K562 (cell line): ENCODE data around the gene CNGB1. TPM values are rescaled to one million over a fixed set of nuclear protein-coding genes. Genes with fewer than 3 reads are reported as not detected.

Experiments used
- ATAC-seq: fragments of 200-7000 bp; cut with Tn5 transposase; 3 replicates; pipeline ENCODE4 v1.9.1; 2020; ENCODE audit warnings: moderate library complexity
- BruUV-seq: library from RNA; stranded (reverse); fragments of 400-500 nt; replicated peaks from 2 replicates; lab custom pipeline; 2021; lab: Mats Ljungman, UMichigan
- CTCF ChIA-PET: fragments of 300-600 bp; formaldehyde crosslinking; extraction: SDS; loops from one replicate; lab custom pipeline; 2021; ENCODE audit warnings: low intra/inter-chr PET ratio; lab: Yijun Ruan, JAX
- POLR2A ChIA-PET: fragments of 300-600, 350-650 bp; sonication (Branson Sonifier 250); formaldehyde crosslinking; extraction: SDS; loops from one replicate; lab custom pipeline; 2021; ENCODE audit warnings: antibody characterized with exemption, inconsistent platforms; lab: Yijun Ruan, JAX
- DNase-seq, 4 experiments: peaks; one replicate each; pipeline versions ENCODE4 v3.0.0 to v3.0.0-alpha.2; 2011 to 2018; ENCODE audit warnings: low spot score in 3 of 4, mixed read lengths in 3 of 4; ENCODE audit errors: extremely low read depth in 1 of 4
- FAIRE-seq: peaks from 2 replicates; lab custom pipeline; 2011; peaks lifted over from hg19 to GRCh38; lab: Jason Lieb, UNC
- H2AFZ ChIP-seq: 2 replicates; pipeline ENCODE4 v1.6.0; 2011; ENCODE audit warnings: low read depth, low read length, control low read depth, inconsistent platforms
- H3K27ac ChIP-seq: fragments of 200-600 bp; 3 replicates; pipeline ENCODE4 v1.8.0; 2011; ENCODE audit warnings: low read depth, mild to moderate bottlenecking, control low read depth, inconsistent platforms, low read length, moderate library complexity, mixed read lengths; ENCODE audit errors: extremely low read depth
- H3K27me3 ChIP-seq, 2 experiments: fragments of 300-600 bp in 1 of 2; 2 replicates in 1 of 2; 3 replicates in 1 of 2; pipeline versions ENCODE4 v1.6.0 to v1.8.0; 2011; ENCODE audit warnings: inconsistent platforms in 2 of 2, low read length in 2 of 2, mild to moderate bottlenecking in 1 of 2, mixed read lengths in 1 of 2, moderate library complexity in 1 of 2; ENCODE audit not compliant: control insufficient read depth in 2 of 2, insufficient read depth in 2 of 2
- H3K36me3 ChIP-seq: fragments of 300-600 bp; 3 replicates; pipeline ENCODE4 v1.8.0; 2011; ENCODE audit warnings: mild to moderate bottlenecking, low read length, inconsistent platforms; ENCODE audit not compliant: control insufficient read depth, insufficient read depth
- H3K4me1 ChIP-seq, 2 experiments: fragments of 200-600 bp in 1 of 2; replicated peaks in 1 of 2; 2 replicates in 1 of 2; 3 replicates in 1 of 2; pipeline versions ENCODE4 v1.5.1 to v1.8.0; 2011; ENCODE audit warnings: inconsistent platforms in 2 of 2, low read length in 2 of 2, mild to moderate bottlenecking in 1 of 2, mixed read lengths in 1 of 2, moderate library complexity in 1 of 2; ENCODE audit not compliant: control insufficient read depth in 2 of 2, insufficient read depth in 2 of 2
- H3K4me2 ChIP-seq: 2 replicates; pipeline ENCODE4 v1.6.1; 2011; ENCODE audit warnings: low read length, control low read depth, inconsistent platforms, mixed read lengths; ENCODE audit not compliant: insufficient read depth
- H3K4me3 ChIP-seq: fragments of 200-600 bp; sonication (generic), shearing (Covaris generic); 2 replicates; pipeline ENCODE4 v1.5.1; 2016; ENCODE audit warnings: control low read depth, inconsistent platforms
- H3K79me2 ChIP-seq: fragments of 200-600 bp; 3 replicates; pipeline ENCODE4 v1.8.0; 2011; ENCODE audit warnings: low read length, inconsistent platforms; ENCODE audit not compliant: control insufficient read depth, insufficient read depth
- H3K9ac ChIP-seq, 2 experiments: 2 replicates each; pipeline versions ENCODE4 v1.6.0 to v1.6.1; 2011; ENCODE audit warnings: low read depth in 2 of 2, low read length in 2 of 2, control low read depth in 1 of 2, inconsistent platforms in 1 of 2, mild to moderate bottlenecking in 1 of 2, mixed read lengths in 1 of 2; ENCODE audit not compliant: insufficient read depth in 1 of 2
- H3K9me1 ChIP-seq: one replicate; pipeline ENCODE4 v1.6.0; 2011; ENCODE audit warnings: inconsistent platforms, mild to moderate bottlenecking, low read length, moderate library complexity; ENCODE audit not compliant: control insufficient read depth, insufficient read depth
- H3K9me3 ChIP-seq: replicated peaks from 2 replicates; pipeline ENCODE4 v1.5.1; 2011; ENCODE audit warnings: low read depth, low read length, inconsistent platforms; ENCODE audit not compliant: control insufficient read depth, insufficient read depth
- H4K20me1 ChIP-seq: replicated peaks from 2 replicates; pipeline ENCODE4 v1.6.1; 2011; ENCODE audit warnings: low read length, inconsistent platforms, mixed read lengths; ENCODE audit not compliant: control insufficient read depth, insufficient read depth
- ARID1B ChIP-seq: fragments of 450-650 bp; IDR thresholded peaks from 2 replicates; pipeline ENCODE4 v1.6.1; 2016; ENCODE audit warnings: antibody characterized with exemption, mild to moderate bottlenecking, inconsistent platforms
- ATF6 ChIP-seq: sonication (generic); formaldehyde crosslinking; IDR thresholded peaks from 2 replicates; pipeline ENCODE4 v1.4.0; 2020; ENCODE audit warnings: mild to moderate bottlenecking, missing genetic modification reagents
- BHLHE40 ChIP-seq: IDR thresholded peaks from 2 replicates; pipeline ENCODE4 v1.6.1; 2011; ENCODE audit warnings: low read length, improper control_type of control experiment
- CAMTA2 ChIP-seq: fragments of 250-450 bp; sonication (Bioruptor Pico); conservative IDR thresholded peaks from 2 replicates; pipeline ENCODE4 v1.5.1; 2022
- CCAR2 ChIP-seq: fragments of 200-400 bp; formaldehyde crosslinking; IDR thresholded peaks from 2 replicates; pipeline ENCODE4 v1.6.1; 2017; ENCODE audit warnings: mild to moderate bottlenecking, low read depth, low read length
- COPS2 ChIP-seq: fragments of 450-650 bp; conservative IDR thresholded peaks from 2 replicates; pipeline ENCODE4 v1.6.1; 2016; ENCODE audit warnings: mild to moderate bottlenecking, moderate library complexity
- HDAC6 ChIP-seq: IDR thresholded peaks from 2 replicates; pipeline ENCODE4 v1.6.1; 2012; ENCODE audit warnings: low read depth, mild to moderate bottlenecking, control low read depth, inconsistent platforms, low read length, moderate library complexity
- HMGN3 ChIP-seq: IDR thresholded peaks from 2 replicates; pipeline ENCODE4 v1.6.1; 2011; ENCODE audit warnings: borderline replicate concordance, low read depth, mild to moderate bottlenecking, mixed read lengths, low read length; ENCODE audit not compliant: insufficient read length; ENCODE audit errors: extremely low read depth
- KAT2B ChIP-seq: IDR thresholded peaks from one replicate; pipeline ENCODE4 v1.6.1; 2012; ENCODE audit warnings: low read depth, mild to moderate bottlenecking, control low read depth, inconsistent platforms, low read length, moderate library complexity
- MBD2 ChIP-seq: sonication (generic); IDR thresholded peaks from 2 replicates; pipeline ENCODE4 v1.6.1; 2016; ENCODE audit warnings: low read depth, borderline replicate concordance
- MYC ChIP-seq, 2 experiments: fragments of 250-450 bp in 1 of 2; sonication (Bioruptor Pico) in 1 of 2; IDR thresholded peaks; 2 replicates each; pipeline versions ENCODE4 v1.5.1 to v1.6.1; 2012 to 2021; ENCODE audit warnings: low read depth in 2 of 2, borderline replicate concordance in 1 of 2, improper control_type of control experiment in 1 of 2, low read length in 1 of 2, mild to moderate bottlenecking in 1 of 2, moderate library complexity in 1 of 2
- MYNN ChIP-seq, 2 experiments: sonication (generic); formaldehyde crosslinking in 1 of 2; IDR thresholded peaks; 2 replicates each; pipeline versions ENCODE4 v1.5.0 to v1.6.1; 2016 to 2020; ENCODE audit warnings: antibody characterized with exemption in 1 of 2, missing genetic modification reagents in 1 of 2
- NUFIP1 ChIP-seq: fragments of 450-650 bp; IDR thresholded peaks from 2 replicates; pipeline ENCODE4 v1.6.1; 2018; ENCODE audit not compliant: partially characterized antibody
- ZNF282 ChIP-seq: sonication (generic); formaldehyde crosslinking; IDR thresholded peaks from 2 replicates; pipeline ENCODE4 v1.8.1; 2023; ENCODE audit warnings: missing genetic modification reagents
- ZNF324 ChIP-seq: fragments of 250-450 bp; sonication (Bioruptor Pico); IDR thresholded peaks from 2 replicates; pipeline ENCODE4 v1.4.0; 2020; ENCODE audit warnings: mild to moderate bottlenecking
- WGBS: fragments of 100-300 bp; shearing (Covaris generic); methylation state at CpG from one replicate; pipeline ENCODE4 v1.1.6; 2016; ENCODE audit warnings: low coverage, mixed read lengths; ENCODE audit not compliant: insufficient coverage; ENCODE audit errors: missing lambda C conversion rate; 5-methylcytosine and 5-hydroxymethylcytosine counted together
- in situ Hi-C: fragments of 300-500 bp; cut with MboI; formaldehyde crosslinking; loops from 4 replicates; pipeline ENCODE4 v1.15.0; 2018; ENCODE audit warnings: inconsistent platforms, mixed read lengths
- intact Hi-C: fragments of 100-400 bp; cut with micrococcal nuclease; formaldehyde crosslinking; loops from 2 replicates; pipeline ENCODE4 v1.14.2; 2022
- polyA plus RNA-seq, 8 experiments: library from polyadenylated mRNA; depleted of rRNA in 4 of 8; stranded (reverse) in 5 of 8; unstranded in 3 of 8; fragments of >200 nt; fragmentation: Nextera tagmentation in 2 of 8; fragmentation: Illumina TruSeq in 1 of 8; extraction: Ambion mirVana in 2 of 8; extraction: Trizol in 1 of 8; gene quantifications; 2 replicates each; pipeline versions ENCODE4 v1.2.1 to v1.2.3, GENCODE V29; 2011 to 2014; ENCODE audit warnings: inconsistent platforms in 1 of 8, missing spikeins in 1 of 8
- total RNA-seq, 7 experiments: library from RNA; depleted of rRNA in 6 of 7; stranded (reverse); fragments of >200 nt in 6 of 7; fragmentation: Illumina TruSeq in 2 of 7; extraction: Trizol in 2 of 7; gene quantifications; 2 replicates each; pipeline versions ENCODE4 v1.2.1 to v1.2.3, GENCODE V29; 2011 to 2021; ENCODE audit warnings: low replicate concordance in 1 of 7

Gene CNGB1
- total and polyA plus RNA-seq, 9 of the 15 experiments (the other 6 are each of a cell fraction or from before 2014, with no cell fraction given), result not detected

GRCh38 chr16:57887711-57888110 lies 83.2 kb downstream of the CNGB1 start:
- no peak overlapping the region for H3K9ac ChIP-seq
- H2AFZ ChIP-seq, result no peak overlapping the region
- no TSS peak for BruUV-seq
- POLR2A ChIA-PET, result interaction anchor here (0.8 to 1.6 kb wide), 2 partner anchors 9 to 288 kb away, joined by 3 to 4 read pairs; no protein-coding TSS in a partner anchor
- ATAC-seq, result no peak
- in situ Hi-C loops, result no loop called here
- H3K27me3 ChIP-seq, result peaks cover 63 to 79% of the 10 kb centered on the region in 2 experiments
- H3K27ac ChIP-seq, result no peak overlapping the region
- CTCF ChIA-PET, result no interaction called here
- no peaks in the 10 kb centered on the region for H3K36me3 ChIP-seq
- no peaks in the 10 kb centered on the region for H3K9me3 ChIP-seq
- WGBS, result 0% methylated on average over 14 of the region's 14 CpGs
- H3K4me1 ChIP-seq, result peaks cover 6 to 7% of the 10 kb centered on the region in 2 experiments; a peak in 3 of 5 replicates
- TF ChIP-seq CCAR2 (no peak), ZNF324 (no peak), MBD2 (no peak), CAMTA2 (CRISPR knock-in tag) (no peak), NUFIP1 (no peak), HMGN3 (no peak)
- H3K79me2 ChIP-seq, result no peaks in the 10 kb centered on the region
- no peak for FAIRE-seq
- DNase-seq, result no peak
- intact Hi-C loops, result no loop called here
- no peaks in the 10 kb centered on the region; the same call in 1 of the 2 replicates for H4K20me1 ChIP-seq
- H3K4me3 ChIP-seq, result no peak overlapping the region
- H3K4me2 ChIP-seq, result no peak overlapping the region
- no peaks in the 10 kb centered on the region for H3K9me1 ChIP-seq

- 0% methylated on average over 1 of the region's 1 CpG for WGBS
- Histone ChIP-seq H3K4me3 (no peak overlapping the region), H2AFZ (no peak overlapping the region), H4K20me1 (no peaks in the 10 kb centered on the region; the same call in 1 of the 2 replicates), H3K36me3 (no peaks in the 10 kb centered on the region), H3K27me3 (peaks cover 63 to 71% of the 10 kb centered on the region in 2 experiments), H3K9me3 (no peaks in the 10 kb centered on the region), H3K27ac (no peak overlapping the region), H3K4me1 (peaks cover 4 to 7% of the 10 kb centered on the region in 2 experiments; a peak in 1 of 5 replicates), H3K79me2 (no peaks in the 10 kb centered on the region), H3K9me1 (no peaks in the 10 kb centered on the region), H3K9ac (no peak overlapping the region), H3K4me2 (no peak overlapping the region)
- ChIA-PET CTCF (no interaction called here), POLR2A (no interaction called here)
- no TSS peak for BruUV-seq
- FAIRE-seq (no peak), ATAC-seq (no peak), DNase-seq (no peak)
- in situ Hi-C loops (no loop called here), intact Hi-C loops (no loop called here)
- TF ChIP-seq ARID1B (no peak), MYC (IDR thresholded peaks at IDR 0.05; ENCODE audit: low read depth, low read length) (no peak), MYC (CRISPR knock-in tag; IDR thresholded peaks at IDR 0.05; ENCODE audit: borderline replicate concordance, low read depth) (no peak), ZNF282 (CRISPR knock-in tag) (no peak), COPS2 (no peak), MYNN (IDR thresholded peaks at IDR 0.05) (no peak), MYNN (CRISPR knock-in tag; IDR thresholded peaks at IDR 0.05) (no peak), HDAC6 (no peak), BHLHE40 (no peak), KAT2B (no peak), ATF6 (no peak)
Measured at GRCh38 chr16:57886427-57886826, 84.5 kb downstream of the CNGB1 start.
